GM12892 (cell line): ENCODE results near the gene LEMD2.

Source experiments
- POLR2A ChIP-seq: IDR thresholded peaks from 2 replicates; pipeline ENCODE4 v1.6.1; 2011; ENCODE audit warnings: low read depth, low read length, control low read depth
- TAF1 ChIP-seq: IDR thresholded peaks from 2 replicates; pipeline ENCODE4 v1.6.1; 2011; ENCODE audit warnings: low read depth, mild to moderate bottlenecking, control low read depth, low read length, borderline replicate concordance

DNA sequence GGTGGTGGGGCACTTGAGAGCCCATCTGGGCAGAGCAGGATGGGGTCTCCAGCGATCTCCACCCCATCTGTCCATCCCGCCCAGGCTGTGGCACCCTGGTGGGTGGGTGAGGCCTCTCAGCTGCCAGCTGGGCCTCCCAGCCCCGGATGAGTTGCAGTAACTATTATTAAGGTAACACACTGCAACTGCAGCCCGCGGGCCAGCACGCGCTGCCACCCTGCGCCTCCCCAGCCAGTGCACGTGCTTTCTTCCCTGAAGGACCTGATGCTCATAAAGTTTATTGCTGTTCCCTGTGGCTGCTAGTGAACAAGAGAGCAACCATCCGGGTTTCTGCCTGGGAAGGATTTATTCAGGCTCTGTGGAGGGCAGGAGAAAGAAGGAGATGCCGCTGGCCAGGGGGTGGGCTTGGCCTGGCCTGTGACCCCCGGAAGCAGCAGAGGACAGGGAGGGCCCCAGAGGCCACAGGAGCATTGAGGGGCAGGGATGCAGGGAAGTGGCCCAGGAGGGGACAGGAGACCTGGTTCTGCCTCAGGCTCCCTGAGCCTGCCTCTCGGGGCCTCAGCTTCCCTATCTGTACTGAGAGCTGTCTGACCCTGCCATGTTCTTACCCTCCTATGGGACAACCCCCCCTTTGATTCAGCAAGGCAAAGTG is 43.9 kb downstream of the LEMD2 start:
- no peak for TF ChIP-seq POLR2A
- no peak for TF ChIP-seq TAF1
